Measurements from ENCODE around the gene KCNN3.

KCNN3 gene

GRCh38 chr1:154746622-154747299 lies 123.3 kb downstream of the KCNN3 start:
- no peak for TF ChIP-seq GATA1 (IDR thresholded peaks at IDR 0.05; ENCODE audit: low read depth, low read length)
- TF ChIP-seq POLR2A (IDR thresholded peaks at IDR 0.05; ENCODE audit: low read length) = no peak
- no peak for DNase-seq

GRCh38 chr1:154745750-154746425 lies 124.2 kb downstream of the KCNN3 start:
- TF ChIP-seq POLR2A (IDR thresholded peaks at IDR 0.05; ENCODE audit: low read length) (no peak), GATA1 (IDR thresholded peaks at IDR 0.05; ENCODE audit: low read depth, low read length) (no peak)
- DNase-seq = no peak

- TF ChIP-seq GATA1 (IDR thresholded peaks at IDR 0.05; ENCODE audit: low read depth, low read length) = no peak
- no peak for TF ChIP-seq POLR2A (IDR thresholded peaks at IDR 0.05; ENCODE audit: low read length)
- no peak for DNase-seq
Observed at GRCh38 chr1:154745286-154745731, 124.8 kb downstream of the KCNN3 start.

GRCh38 chr1:154744352-154745035 lies 125.6 kb downstream of the KCNN3 start:
- DNase-seq = no peak
- no peak for TF ChIP-seq POLR2A (IDR thresholded peaks at IDR 0.05; ENCODE audit: low read length)
- TF ChIP-seq GATA1 (IDR thresholded peaks at IDR 0.05; ENCODE audit: low read depth, low read length) = no peak

- TF ChIP-seq GATA1 (IDR thresholded peaks at IDR 0.05; ENCODE audit: low read depth, low read length) (no peak), POLR2A (IDR thresholded peaks at IDR 0.05; ENCODE audit: low read length) (no peak)
- DNase-seq = no peak
Observed at GRCh38 chr1:154743526-154744036, 126.5 kb downstream of the KCNN3 start.

GRCh38 chr1:154742606-154743005 lies 127.5 kb downstream of the KCNN3 start:
- TF ChIP-seq POLR2A (IDR thresholded peaks at IDR 0.05; ENCODE audit: low read length) = no peak
- TF ChIP-seq GATA1 (IDR thresholded peaks at IDR 0.05; ENCODE audit: low read depth, low read length) = no peak

GRCh38 chr1:154741741-154742495 lies 128.2 kb downstream of the KCNN3 start:
- no peak for TF ChIP-seq GATA1 (IDR thresholded peaks at IDR 0.05; ENCODE audit: low read depth, low read length)
- no peak for TF ChIP-seq POLR2A (IDR thresholded peaks at IDR 0.05; ENCODE audit: low read length)
- no peak for DNase-seq

More at GRCh38 chr1:154742606-154743005, 127.5 kb downstream of the KCNN3 start:
- no peak for DNase-seq

GRCh38 chr1:154741327-154741726 lies 128.8 kb downstream of the KCNN3 start:
- no peak for DNase-seq
- no peak for TF ChIP-seq GATA1 (IDR thresholded peaks at IDR 0.05; ENCODE audit: low read depth, low read length)
- no peak for TF ChIP-seq POLR2A (IDR thresholded peaks at IDR 0.05; ENCODE audit: low read length)

GRCh38 chr1:154739654-154740053 lies 130.4 kb downstream of the KCNN3 start:
- no peak for TF ChIP-seq POLR2A (IDR thresholded peaks at IDR 0.05; ENCODE audit: low read length)
- DNase-seq = no peak

- TF ChIP-seq GATA1 (IDR thresholded peaks at IDR 0.05; ENCODE audit: low read depth, low read length) (no peak), POLR2A (IDR thresholded peaks at IDR 0.05; ENCODE audit: low read length) (no peak)
- peak in 1 of 2 experiments; percentile 33 for DNase-seq
Observed at GRCh38 chr1:154736841-154737240, 133.2 kb downstream of the KCNN3 start.

- DNase-seq = no peak
- no peak for TF ChIP-seq GATA1 (IDR thresholded peaks at IDR 0.05; ENCODE audit: low read depth, low read length)
- TF ChIP-seq POLR2A (IDR thresholded peaks at IDR 0.05; ENCODE audit: low read length) = no peak
Observed at GRCh38 chr1:154735804-154736168, 134.3 kb downstream of the KCNN3 start.

- DNase-seq = no peak
- no peak for TF ChIP-seq GATA1 (IDR thresholded peaks at IDR 0.05; ENCODE audit: low read depth, low read length)
- TF ChIP-seq POLR2A (IDR thresholded peaks at IDR 0.05; ENCODE audit: low read length) = no peak
Observed at GRCh38 chr1:154735061-154735803, 134.8 kb downstream of the KCNN3 start.

- no peak for DNase-seq
- no peak for TF ChIP-seq POLR2A (IDR thresholded peaks at IDR 0.05; ENCODE audit: low read length)
- TF ChIP-seq GATA1 (IDR thresholded peaks at IDR 0.05; ENCODE audit: low read depth, low read length) = no peak
Observed at GRCh38 chr1:154733621-154734020, 136.5 kb downstream of the KCNN3 start.
